NCI-H2029 treated with DMSO at 0.1 percent for 48 hours (cell line): ENCODE results near the gene FBXL3.
"Not testable (repeated sequence)": the region's sequence is repeated elsewhere in the genome, so short reads cannot be mapped to it uniquely, and the experiment has no call there.

Experiments used
- DNase-seq: peaks from one replicate; lab custom pipeline; 2025; lab: John Stamatoyannopoulos, UW

The FBXL3 gene

GRCh38 chr13:77026255-77026860, 601 bp downstream of the FBXL3 start:
- DNase-seq, result no peak

- no peak for DNase-seq
Observed at GRCh38 chr13:77022341-77022740, 4.6 kb downstream of the FBXL3 start.

- DNase-seq, result no peak
Observed at GRCh38 chr13:77019756-77020155, 7.2 kb downstream of the FBXL3 start.

- no peak for DNase-seq
Observed at GRCh38 chr13:77016888-77017623, 9.9 kb downstream of the FBXL3 start.

GRCh38 chr13:77016251-77016812, 10.6 kb downstream of the FBXL3 start:
- DNase-seq, result no peak

GRCh38 chr13:77014906-77015685, 11.9 kb downstream of the FBXL3 start:
- no peak for DNase-seq

- DNase-seq, result no peak
Observed at GRCh38 chr13:77013853-77014542, 13.0 kb downstream of the FBXL3 start.

- DNase-seq, result not testable (repeated sequence)
Observed at GRCh38 chr13:77009719-77010118, 17.2 kb downstream of the FBXL3 start.

- DNase-seq, result no peak
Observed at GRCh38 chr13:77009011-77009410, 17.9 kb downstream of the FBXL3 start.

GRCh38 chr13:77008337-77008736, 18.6 kb downstream of the FBXL3 start:
- DNase-seq, result not testable (repeated sequence)

- no peak for DNase-seq
Observed at GRCh38 chr13:77002590-77003190, 24.3 kb downstream of the FBXL3 start.

- no peak for DNase-seq
Observed at GRCh38 chr13:77001963-77002587, 24.9 kb downstream of the FBXL3 start.

- DNase-seq, result no peak
Observed at GRCh38 chr13:77001540-77001939, 25.4 kb downstream of the FBXL3 start.

GRCh38 chr13:77000475-77000874, 26.5 kb downstream of the FBXL3 start:
- no peak for DNase-seq

GRCh38 chr13:76994281-76994680, 32.7 kb downstream of the FBXL3 start:
- DNase-seq, result no peak

GRCh38 chr13:76993473-76993872, 33.5 kb downstream of the FBXL3 start:
- DNase-seq, result no peak

GRCh38 chr13:76993021-76993420, 33.9 kb downstream of the FBXL3 start:
- DNase-seq, result no peak

GRCh38 chr13:76992548-76993001, 34.4 kb downstream of the FBXL3 start:
- DNase-seq, result no peak

- DNase-seq, result no peak
Observed at GRCh38 chr13:76991796-76992547, 35.0 kb downstream of the FBXL3 start, which contains the start of gene CLN5. Gene CLN5 (plus strand): TSS chr13:76992081. CDS start chr13:76992099, 18 bp downstream.

GRCh38 chr13:76991432-76991795, 35.5 kb downstream of the FBXL3 start:
- DNase-seq, result no peak
